Neuronal stem cell (in vitro differentiated cells): Measurements from ENCODE around the gene PDE1C.

Experiments used
- DNase-seq: peaks from one replicate; pipeline ENCODE4 v3.0.0-alpha.2; 2013; ENCODE audit warnings: low spot score
- H2AFZ ChIP-seq: one replicate; pipeline ENCODE4 v1.6.1; 2013; ENCODE audit warnings: mild to moderate bottlenecking, low read length, inconsistent platforms
- H2AK5ac ChIP-seq: 2 replicates; pipeline ENCODE4 v1.6.1; 2013; ENCODE audit warnings: low read depth, mild to moderate bottlenecking, inconsistent platforms, low read length, moderate library complexity, mixed read lengths
- H2BK120ac ChIP-seq: 2 replicates; pipeline ENCODE4 v1.6.1; 2013; ENCODE audit warnings: low read depth, mild to moderate bottlenecking, inconsistent platforms, low read length, moderate library complexity, mixed read lengths
- H2BK12ac ChIP-seq: one replicate; pipeline ENCODE4 v1.6.1; 2013; ENCODE audit warnings: low read length, inconsistent platforms
- H2BK15ac ChIP-seq: 2 replicates; pipeline ENCODE4 v1.6.1; 2013; ENCODE audit warnings: mild to moderate bottlenecking, low read length, inconsistent platforms, mixed read lengths
- H2BK5ac ChIP-seq: one replicate; pipeline ENCODE4 v1.6.1; 2013; ENCODE audit warnings: inconsistent platforms, mild to moderate bottlenecking, low read length, moderate library complexity
- H3K14ac ChIP-seq: one replicate; pipeline ENCODE4 v1.6.1; 2013; ENCODE audit warnings: low read length, inconsistent platforms
- H3K18ac ChIP-seq: 2 replicates; pipeline ENCODE4 v1.6.1; 2013; ENCODE audit warnings: low read length, inconsistent platforms
- H3K23ac ChIP-seq: 2 replicates; pipeline ENCODE4 v1.6.1; 2013; ENCODE audit warnings: low read depth, mild to moderate bottlenecking, mixed read lengths, low read length, inconsistent platforms; ENCODE audit not compliant: poor library complexity
- H3K27ac ChIP-seq: replicated peaks from 3 replicates; pipeline ENCODE4 v1.5.1; 2013; ENCODE audit warnings: low read length, inconsistent platforms
- H3K27me3 ChIP-seq, 3 experiments: 2 replicates each; pipeline ENCODE4 v1.6.1; 2013; ENCODE audit warnings: low read length in 3 of 3, mild to moderate bottlenecking in 2 of 3, inconsistent platforms in 1 of 3, low read depth in 1 of 3, mixed read lengths in 1 of 3, moderate library complexity in 1 of 3; ENCODE audit not compliant: control insufficient read depth in 3 of 3, insufficient read depth in 3 of 3
- H3K36me3 ChIP-seq, 2 donors: replicated peaks in 1 of 2; 2 replicates each; pipeline ENCODE4 v1.6.1; 2013; ENCODE audit warnings: low read length in 2 of 2; ENCODE audit not compliant: control insufficient read depth in 2 of 2, insufficient read depth in 2 of 2
- H3K4ac ChIP-seq: 2 replicates; pipeline ENCODE4 v1.6.1; 2013; ENCODE audit warnings: inconsistent platforms, mild to moderate bottlenecking, low read length, moderate library complexity
- H3K4me1 ChIP-seq, 2 donors: 1 replicate in 1 of 2; 2 replicates in 1 of 2; pipeline ENCODE4 v1.6.1; 2013; ENCODE audit warnings: low read length in 2 of 2, low read depth in 1 of 2; ENCODE audit not compliant: control insufficient read depth in 2 of 2, insufficient read depth in 1 of 2
- H3K4me2 ChIP-seq: one replicate; pipeline ENCODE4 v1.6.1; 2013; ENCODE audit warnings: mild to moderate bottlenecking, low read length, inconsistent platforms; ENCODE audit not compliant: insufficient read depth, poor library complexity, severe bottlenecking
- H3K4me3 ChIP-seq, 2 donors: 2 replicates each; pipeline ENCODE4 v1.5.1; 2013; ENCODE audit warnings: low read length in 2 of 2, mild to moderate bottlenecking in 2 of 2, inconsistent platforms in 1 of 2, moderate library complexity in 1 of 2
- H3K79me1 ChIP-seq: one replicate; pipeline ENCODE4 v1.6.1; 2013; ENCODE audit warnings: low read depth, mild to moderate bottlenecking, inconsistent platforms, low read length, moderate library complexity
- H3K9ac ChIP-seq: one replicate; pipeline ENCODE4 v1.6.1; 2013; ENCODE audit warnings: mild to moderate bottlenecking, low read depth, low read length, inconsistent platforms; ENCODE audit not compliant: poor library complexity
- H3K9me3 ChIP-seq, 2 donors: replicated peaks in 1 of 2; 2 replicates each; pipeline versions ENCODE3 to v1.6.1; 2013; ENCODE audit warnings: low read length in 2 of 2, mild to moderate bottlenecking in 2 of 2, inconsistent platforms in 1 of 2, low read depth in 1 of 2, mixed read lengths in 1 of 2, moderate library complexity in 1 of 2; ENCODE audit not compliant: control insufficient read depth in 2 of 2, insufficient read depth in 1 of 2
- H4K8ac ChIP-seq: one replicate; pipeline ENCODE4 v1.6.1; 2013; ENCODE audit warnings: low read depth, mild to moderate bottlenecking, inconsistent platforms, low read length, moderate library complexity
- H4K91ac ChIP-seq: one replicate; pipeline ENCODE4 v1.6.1; 2013; ENCODE audit warnings: low read length, low read depth, mild to moderate bottlenecking, inconsistent platforms; ENCODE audit not compliant: poor library complexity
- WGBS, 2 donors: extraction: QIAGEN DNeasy Blood & Tissue Kit; methylation state at CpG; one replicate each; pipeline ENCODE4 v1.1.7; 2013; ENCODE audit warnings: missing lambda C conversion rate in 2 of 2, mixed read lengths in 1 of 2; ENCODE audit not compliant: insufficient read length in 2 of 2, insufficient replicate concordance in 1 of 2; ENCODE audit errors: extremely low coverage in 2 of 2; 5-methylcytosine and 5-hydroxymethylcytosine counted together

The PDE1C gene

GRCh38 chr7:31851119-31851518 lies 219.1 kb downstream of the PDE1C start:
- H2AK5ac ChIP-seq = no peak overlapping the region
- H3K4me2 ChIP-seq = no peak overlapping the region
- H2AFZ ChIP-seq = no peak overlapping the region
- no peak overlapping the region for H3K9ac ChIP-seq
- no peaks in the 10 kb centered on the region for H3K9me3 ChIP-seq
- H3K14ac ChIP-seq = no peak overlapping the region
- no peak overlapping the region for H4K91ac ChIP-seq
- H2BK120ac ChIP-seq = no peak overlapping the region
- no peaks in the 10 kb centered on the region for H3K4me1 ChIP-seq
- H3K27me3 ChIP-seq = no peaks in the 10 kb centered on the region
- no peaks in the 10 kb centered on the region for H3K79me1 ChIP-seq
- no peak overlapping the region for H2BK12ac ChIP-seq
- H2BK5ac ChIP-seq = no peak overlapping the region
- H4K8ac ChIP-seq = no peak overlapping the region
- no peak overlapping the region for H3K27ac ChIP-seq
- H2BK15ac ChIP-seq = no peak overlapping the region
- no peak overlapping the region for H3K23ac ChIP-seq
- no peak for DNase-seq
- H3K18ac ChIP-seq = no peak overlapping the region
- WGBS, 2 donors = no CpG with 5 or more reads among the region's 2 CpGs
- no peaks in the 10 kb centered on the region for H3K36me3 ChIP-seq
- no peak overlapping the region for H3K4me3 ChIP-seq
- H3K4ac ChIP-seq = no peak overlapping the region

GRCh38 chr7:31850601-31851000 lies 219.6 kb downstream of the PDE1C start:
- no peak overlapping the region for H3K27ac ChIP-seq

GRCh38 chr7:31850066-31850465 lies 220.1 kb downstream of the PDE1C start:
- Histone ChIP-seq H3K18ac (no peak overlapping the region), H3K23ac (no peak overlapping the region), H2BK12ac (no peak overlapping the region), H3K27me3 (no peaks in the 10 kb centered on the region), H3K27ac (no peak overlapping the region), H2BK5ac (no peak overlapping the region), H3K4me1 (no peaks in the 10 kb centered on the region), H3K14ac (no peak overlapping the region), H4K91ac (no peak overlapping the region), H3K36me3 (no peaks in the 10 kb centered on the region), H4K8ac (no peak overlapping the region), H2BK120ac (no peak overlapping the region), H3K9me3 (no peaks in the 10 kb centered on the region), H3K4me2 (no peak overlapping the region), H2AK5ac (no peak overlapping the region), H3K9ac (no peak overlapping the region), H2BK15ac (no peak overlapping the region), H2AFZ (no peak overlapping the region), H3K79me1 (no peaks in the 10 kb centered on the region), H3K4me3 (no peak overlapping the region), H3K4ac (no peak overlapping the region)
- no peak for DNase-seq
- WGBS, 2 donors = no CpG with 5 or more reads among the region's 5 CpGs

More at GRCh38 chr7:31850601-31851000, 219.6 kb downstream of the PDE1C start:
- H3K79me1 ChIP-seq = no peaks in the 10 kb centered on the region
- H3K4me3 ChIP-seq = no peak overlapping the region
- no peaks in the 10 kb centered on the region for H3K36me3 ChIP-seq
- no peaks in the 10 kb centered on the region for H3K27me3 ChIP-seq
- H3K9ac ChIP-seq = no peak overlapping the region
- H3K4ac ChIP-seq = no peak overlapping the region
- no peak overlapping the region for H2AK5ac ChIP-seq
- H4K8ac ChIP-seq = no peak overlapping the region
- no peak overlapping the region for H2BK12ac ChIP-seq
- WGBS, 2 donors = no CpG with 5 or more reads among the region's 4 CpGs
- DNase-seq = no peak
- no peak overlapping the region for H4K91ac ChIP-seq
- no peak overlapping the region for H3K14ac ChIP-seq
- no peak overlapping the region for H2BK15ac ChIP-seq
- H2BK5ac ChIP-seq = no peak overlapping the region
- H3K18ac ChIP-seq = no peak overlapping the region
- no peak overlapping the region for H2BK120ac ChIP-seq
- no peaks in the 10 kb centered on the region for H3K4me1 ChIP-seq
- H2AFZ ChIP-seq = no peak overlapping the region
- no peak overlapping the region for H3K4me2 ChIP-seq
- no peak overlapping the region for H3K23ac ChIP-seq
- no peaks in the 10 kb centered on the region for H3K9me3 ChIP-seq

GRCh38 chr7:31835471-31835870 lies 234.7 kb downstream of the PDE1C start:
- no peak overlapping the region for H3K14ac ChIP-seq
- no peak overlapping the region for H2AFZ ChIP-seq
- H3K9ac ChIP-seq = no peak overlapping the region
- H2BK5ac ChIP-seq = no peak overlapping the region
- H3K9me3 ChIP-seq = no peaks in the 10 kb centered on the region
- no peaks in the 10 kb centered on the region for H3K27me3 ChIP-seq
- no peak overlapping the region for H4K8ac ChIP-seq
- H3K4me2 ChIP-seq = no peak overlapping the region
- no peak overlapping the region for H2BK15ac ChIP-seq
- H3K4me1 ChIP-seq = no peaks in the 10 kb centered on the region
- no peak overlapping the region for H2BK12ac ChIP-seq
- DNase-seq = no peak
- no CpG with 5 or more reads among the region's 4 CpGs for WGBS, 2 donors
- H3K4me3 ChIP-seq = no peak overlapping the region
- H3K18ac ChIP-seq = no peak overlapping the region
- H3K23ac ChIP-seq = no peak overlapping the region
- no peak overlapping the region for H3K4ac ChIP-seq
- no peak overlapping the region for H3K27ac ChIP-seq
- H2BK120ac ChIP-seq = no peak overlapping the region
- H2AK5ac ChIP-seq = no peak overlapping the region
- H3K79me1 ChIP-seq = no peaks in the 10 kb centered on the region
- no peaks in the 10 kb centered on the region for H3K36me3 ChIP-seq
- no peak overlapping the region for H4K91ac ChIP-seq
